HEK293 (cell line): Measurements from ENCODE around the gene GFM1.

ENCODE experiments used
- CTCF ChIA-PET: fragments of 350-600 bp; formaldehyde crosslinking; extraction: SDS; loops from one replicate; lab custom pipeline; 2021; ENCODE audit warnings: antibody characterized with exemption; lab: Yijun Ruan, JAX
- POLR2A ChIA-PET: fragments of 300-600 bp; formaldehyde crosslinking; extraction: SDS; loops from one replicate; lab custom pipeline; 2020; ENCODE audit warnings: antibody characterized with exemption, inconsistent platforms; lab: Yijun Ruan, JAX
- H3K27ac ChIP-seq: fragments of 200-500 bp; sonication (Bioruptor generic); 2 replicates; pipeline ENCODE4 v1.5.1; 2014; ENCODE audit warnings: low read depth, low read length, control low read depth, inconsistent platforms; ENCODE audit errors: extremely low read depth
- H3K36me3 ChIP-seq, 2 experiments: fragments of 200-500 bp in 1 of 2; sonication (Bioruptor generic) in 1 of 2; 1 replicate in 1 of 2; 2 replicates in 1 of 2; pipeline ENCODE4 v1.5.1; 2014 to 2017; ENCODE audit warnings: inconsistent platforms in 2 of 2, low read length in 2 of 2; ENCODE audit not compliant: control insufficient read depth in 2 of 2, insufficient read depth in 1 of 2
- H3K4me1 ChIP-seq: fragments of 200-500 bp; sonication (Bioruptor generic); 2 replicates; pipeline ENCODE4 v1.5.1; 2014; ENCODE audit warnings: mild to moderate bottlenecking, low read length, inconsistent platforms; ENCODE audit not compliant: control insufficient read depth, insufficient read depth
- H3K4me3 ChIP-seq: 2 replicates; pipeline ENCODE4 v1.5.1; 2011; ENCODE audit warnings: low read depth, mild to moderate bottlenecking, control low read depth, low read length, moderate library complexity
- H3K9me3 ChIP-seq: fragments of 200-500 bp; sonication (Bioruptor generic); 2 replicates; pipeline ENCODE4 v1.5.1; 2014; ENCODE audit warnings: low read depth, low read length, inconsistent platforms; ENCODE audit not compliant: control insufficient read depth, insufficient read depth
- KLF9 ChIP-seq: fragments of 450-650 bp; formaldehyde crosslinking; IDR thresholded peaks from 2 replicates; pipeline ENCODE4 v1.5.1; 2016; ENCODE audit warnings: missing biosample characterization, missing genetic modification characterization, low read depth
- OVOL3 ChIP-seq: fragments of 450-650 bp; formaldehyde crosslinking; IDR thresholded peaks from 2 replicates; pipeline ENCODE4 v1.5.1; 2016; ENCODE audit warnings: missing biosample characterization, missing genetic modification characterization
- REPIN1 ChIP-seq: fragments of 450-650 bp; formaldehyde crosslinking; IDR thresholded peaks from 2 replicates; pipeline ENCODE4 v1.5.1; 2017; ENCODE audit warnings: missing biosample characterization, missing genetic modification characterization, low read depth
- ZBTB48 ChIP-seq: fragments of 450-650 bp; formaldehyde crosslinking; IDR thresholded peaks from 2 replicates; pipeline ENCODE4 v1.5.1; 2016; ENCODE audit warnings: missing biosample characterization, missing genetic modification characterization
- ZBTB7A ChIP-seq: fragments of 450-650 bp; formaldehyde crosslinking; IDR thresholded peaks from 2 replicates; pipeline ENCODE4 v1.5.1; 2016; ENCODE audit warnings: low read depth, missing biosample characterization, missing genetic modification characterization
- ZEB2 ChIP-seq: fragments of 450-650 bp; formaldehyde crosslinking; IDR thresholded peaks from 2 replicates; pipeline ENCODE4 v1.5.1; 2016; ENCODE audit warnings: missing biosample characterization, missing genetic modification characterization
- ZFHX2 ChIP-seq: fragments of 450-650 bp; formaldehyde crosslinking; conservative IDR thresholded peaks from 2 replicates; pipeline ENCODE4 v1.5.1; 2016; ENCODE audit warnings: missing biosample characterization, missing genetic modification characterization
- ZIC2 ChIP-seq: fragments of 450-650 bp; formaldehyde crosslinking; IDR thresholded peaks from 2 replicates; pipeline ENCODE4 v1.5.1; 2016; ENCODE audit warnings: missing biosample characterization, missing genetic modification characterization
- ZNF202 ChIP-seq: fragments of 450-650 bp; formaldehyde crosslinking; IDR thresholded peaks from 2 replicates; pipeline ENCODE4 v1.5.1; 2016; ENCODE audit warnings: missing biosample characterization, missing genetic modification characterization, borderline replicate concordance
- ZNF214 ChIP-seq: fragments of 450-650 bp; formaldehyde crosslinking; IDR thresholded peaks from 2 replicates; pipeline ENCODE4 v1.5.1; 2017; ENCODE audit warnings: missing biosample characterization, mild to moderate bottlenecking, missing genetic modification characterization, borderline replicate concordance
- ZNF266 ChIP-seq: fragments of 450-650 bp; formaldehyde crosslinking; IDR thresholded peaks from 2 replicates; pipeline ENCODE4 v1.5.1; 2016; ENCODE audit warnings: missing biosample characterization, missing genetic modification characterization, low read depth
- ZNF37A ChIP-seq: fragments of 450-650 bp; IDR thresholded peaks from 2 replicates; pipeline ENCODE4 v1.5.1; 2018; ENCODE audit warnings: missing biosample characterization, missing genetic modification characterization
- ZNF501 ChIP-seq: fragments of 450-650 bp; formaldehyde crosslinking; IDR thresholded peaks from 2 replicates; pipeline ENCODE4 v1.5.1; 2016; ENCODE audit warnings: missing biosample characterization, missing genetic modification characterization
- ZNF600 ChIP-seq: fragments of 450-650 bp; formaldehyde crosslinking; IDR thresholded peaks from 2 replicates; pipeline ENCODE4 v1.5.1; 2016; ENCODE audit warnings: missing biosample characterization, missing genetic modification characterization
- ZSCAN30 ChIP-seq: fragments of 450-650 bp; IDR thresholded peaks from 2 replicates; pipeline ENCODE4 v1.5.1; 2018; ENCODE audit warnings: missing biosample characterization, mild to moderate bottlenecking, missing genetic modification characterization, moderate library complexity
- TF ChIP-seq, protein P1 (sequence below): fragments of 450-650 bp; formaldehyde crosslinking; IDR thresholded peaks from 2 replicates; pipeline ENCODE4 v1.5.1; 2016; ENCODE audit warnings: missing biosample characterization, missing genetic modification characterization
- TF ChIP-seq, protein P2 (sequence below): fragments of 450-650 bp; formaldehyde crosslinking; IDR thresholded peaks from 2 replicates; pipeline ENCODE4 v1.5.1; 2016; ENCODE audit warnings: missing biosample characterization, missing genetic modification characterization
- TF ChIP-seq, protein P3 (sequence below): fragments of 450-650 bp; formaldehyde crosslinking; IDR thresholded peaks from 2 replicates; pipeline ENCODE4 v1.5.1; 2017; ENCODE audit warnings: missing biosample characterization, mild to moderate bottlenecking, missing genetic modification characterization, moderate library complexity
- TF ChIP-seq, protein P4 (sequence below): fragments of 450-650 bp; formaldehyde crosslinking; IDR thresholded peaks from 2 replicates; pipeline ENCODE4 v1.5.1; 2016; ENCODE audit warnings: missing biosample characterization, missing genetic modification characterization
- TF ChIP-seq, protein P5 (sequence below): fragments of 450-650 bp; formaldehyde crosslinking; IDR thresholded peaks from 2 replicates; pipeline ENCODE4 v1.5.1; 2016; ENCODE audit warnings: missing biosample characterization, missing genetic modification characterization

GFM1 gene

DNA sequence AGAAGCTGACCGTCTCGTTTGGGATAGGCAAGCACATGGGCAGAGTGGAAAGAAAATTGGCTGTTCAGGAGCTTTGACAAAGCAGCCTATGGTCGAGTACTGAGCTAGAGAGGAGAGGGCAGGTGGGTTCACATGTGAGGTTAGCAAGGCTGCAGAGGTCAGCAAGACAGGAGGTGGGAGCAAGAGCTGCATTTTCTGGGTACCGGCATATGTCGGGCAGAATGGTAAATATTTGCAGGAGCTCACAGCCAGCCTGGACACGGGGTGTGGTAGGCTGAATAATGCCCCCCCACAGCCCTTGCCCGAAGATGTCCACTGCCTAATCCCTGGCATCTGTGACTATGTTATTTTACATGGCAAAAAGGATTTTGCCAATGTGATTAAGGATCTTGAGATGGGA lies 79.7 kb downstream of the GFM1 start:
- H3K27ac ChIP-seq: peak overlapping the region; percentile 78
- H3K36me3 ChIP-seq: no peaks in the 10 kb centered on the region
- POLR2A ChIA-PET: no interaction called here
- H3K9me3 ChIP-seq: no peaks in the 10 kb centered on the region
- H3K4me3 ChIP-seq: no peak overlapping the region
- TF ChIP-seq REPIN1 (tag by site-specific recombination) (no peak), ZNF214 (tag by site-specific recombination) (no peak), ZEB2 (tag by site-specific recombination) (no peak)
- TF ChIP-seq, protein P1, sequence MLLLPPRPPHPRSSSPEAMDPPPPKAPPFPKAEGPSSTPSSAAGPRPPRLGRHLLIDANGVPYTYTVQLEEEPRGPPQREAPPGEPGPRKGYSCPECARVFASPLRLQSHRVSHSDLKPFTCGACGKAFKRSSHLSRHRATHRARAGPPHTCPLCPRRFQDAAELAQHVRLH (tag by site-specific recombination): no peak
- TF ChIP-seq, protein P2, sequence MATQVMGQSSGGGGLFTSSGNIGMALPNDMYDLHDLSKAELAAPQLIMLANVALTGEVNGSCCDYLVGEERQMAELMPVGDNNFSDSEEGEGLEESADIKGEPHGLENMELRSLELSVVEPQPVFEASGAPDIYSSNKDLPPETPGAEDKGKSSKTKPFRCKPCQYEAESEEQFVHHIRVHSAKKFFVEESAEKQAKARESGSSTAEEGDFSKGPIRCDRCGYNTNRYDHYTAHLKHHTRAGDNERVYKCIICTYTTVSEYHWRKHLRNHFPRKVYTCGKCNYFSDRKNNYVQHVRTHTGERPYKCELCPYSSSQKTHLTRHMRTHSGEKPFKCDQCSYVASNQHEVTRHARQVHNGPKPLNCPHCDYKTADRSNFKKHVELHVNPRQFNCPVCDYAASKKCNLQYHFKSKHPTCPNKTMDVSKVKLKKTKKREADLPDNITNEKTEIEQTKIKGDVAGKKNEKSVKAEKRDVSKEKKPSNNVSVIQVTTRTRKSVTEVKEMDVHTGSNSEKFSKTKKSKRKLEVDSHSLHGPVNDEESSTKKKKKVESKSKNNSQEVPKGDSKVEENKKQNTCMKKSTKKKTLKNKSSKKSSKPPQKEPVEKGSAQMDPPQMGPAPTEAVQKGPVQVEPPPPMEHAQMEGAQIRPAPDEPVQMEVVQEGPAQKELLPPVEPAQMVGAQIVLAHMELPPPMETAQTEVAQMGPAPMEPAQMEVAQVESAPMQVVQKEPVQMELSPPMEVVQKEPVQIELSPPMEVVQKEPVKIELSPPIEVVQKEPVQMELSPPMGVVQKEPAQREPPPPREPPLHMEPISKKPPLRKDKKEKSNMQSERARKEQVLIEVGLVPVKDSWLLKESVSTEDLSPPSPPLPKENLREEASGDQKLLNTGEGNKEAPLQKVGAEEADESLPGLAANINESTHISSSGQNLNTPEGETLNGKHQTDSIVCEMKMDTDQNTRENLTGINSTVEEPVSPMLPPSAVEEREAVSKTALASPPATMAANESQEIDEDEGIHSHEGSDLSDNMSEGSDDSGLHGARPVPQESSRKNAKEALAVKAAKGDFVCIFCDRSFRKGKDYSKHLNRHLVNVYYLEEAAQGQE (tag by site-specific recombination): no peak
- TF ChIP-seq, protein P3, sequence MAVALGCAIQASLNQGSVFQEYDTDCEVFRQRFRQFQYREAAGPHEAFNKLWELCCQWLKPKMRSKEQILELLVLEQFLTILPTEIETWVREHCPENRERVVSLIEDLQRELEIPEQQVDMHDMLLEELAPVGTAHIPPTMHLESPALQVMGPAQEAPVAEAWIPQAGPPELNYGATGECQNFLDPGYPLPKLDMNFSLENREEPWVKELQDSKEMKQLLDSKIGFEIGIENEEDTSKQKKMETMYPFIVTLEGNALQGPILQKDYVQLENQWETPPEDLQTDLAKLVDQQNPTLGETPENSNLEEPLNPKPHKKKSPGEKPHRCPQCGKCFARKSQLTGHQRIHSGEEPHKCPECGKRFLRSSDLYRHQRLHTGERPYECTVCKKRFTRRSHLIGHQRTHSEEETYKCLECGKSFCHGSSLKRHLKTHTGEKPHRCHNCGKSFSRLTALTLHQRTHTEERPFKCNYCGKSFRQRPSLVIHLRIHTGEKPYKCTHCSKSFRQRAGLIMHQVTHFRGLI (tag by site-specific recombination): no peak
- TF ChIP-seq, protein P4, sequence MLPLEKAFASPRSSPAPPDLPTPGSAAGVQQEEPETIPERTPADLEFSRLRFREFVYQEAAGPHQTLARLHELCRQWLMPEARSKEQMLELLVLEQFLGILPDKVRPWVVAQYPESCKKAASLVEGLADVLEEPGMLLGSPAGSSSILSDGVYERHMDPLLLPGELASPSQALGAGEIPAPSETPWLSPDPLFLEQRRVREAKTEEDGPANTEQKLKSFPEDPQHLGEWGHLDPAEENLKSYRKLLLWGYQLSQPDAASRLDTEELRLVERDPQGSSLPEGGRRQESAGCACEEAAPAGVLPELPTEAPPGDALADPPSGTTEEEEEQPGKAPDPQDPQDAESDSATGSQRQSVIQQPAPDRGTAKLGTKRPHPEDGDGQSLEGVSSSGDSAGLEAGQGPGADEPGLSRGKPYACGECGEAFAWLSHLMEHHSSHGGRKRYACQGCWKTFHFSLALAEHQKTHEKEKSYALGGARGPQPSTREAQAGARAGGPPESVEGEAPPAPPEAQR (tag by site-specific recombination): no peak
- TF ChIP-seq, protein P5, sequence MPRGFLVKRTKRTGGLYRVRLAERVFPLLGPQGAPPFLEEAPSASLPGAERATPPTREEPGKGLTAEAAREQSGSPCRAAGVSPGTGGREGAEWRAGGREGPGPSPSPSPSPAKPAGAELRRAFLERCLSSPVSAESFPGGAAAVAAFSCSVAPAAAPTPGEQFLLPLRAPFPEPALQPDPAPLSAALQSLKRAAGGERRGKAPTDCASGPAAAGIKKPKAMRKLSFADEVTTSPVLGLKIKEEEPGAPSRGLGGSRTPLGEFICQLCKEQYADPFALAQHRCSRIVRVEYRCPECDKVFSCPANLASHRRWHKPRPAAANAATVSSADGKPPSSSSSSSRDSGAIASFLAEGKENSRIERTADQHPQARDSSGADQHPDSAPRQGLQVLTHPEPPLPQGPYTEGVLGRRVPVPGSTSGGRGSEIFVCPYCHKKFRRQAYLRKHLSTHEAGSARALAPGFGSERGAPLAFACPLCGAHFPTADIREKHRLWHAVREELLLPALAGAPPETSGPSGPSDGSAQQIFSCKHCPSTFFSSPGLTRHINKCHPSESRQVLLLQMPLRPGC (tag by site-specific recombination): no peak
- H3K4me1 ChIP-seq: peaks cover 4% of the 10 kb centered on the region
- CTCF ChIA-PET: no interaction called here

DNA sequence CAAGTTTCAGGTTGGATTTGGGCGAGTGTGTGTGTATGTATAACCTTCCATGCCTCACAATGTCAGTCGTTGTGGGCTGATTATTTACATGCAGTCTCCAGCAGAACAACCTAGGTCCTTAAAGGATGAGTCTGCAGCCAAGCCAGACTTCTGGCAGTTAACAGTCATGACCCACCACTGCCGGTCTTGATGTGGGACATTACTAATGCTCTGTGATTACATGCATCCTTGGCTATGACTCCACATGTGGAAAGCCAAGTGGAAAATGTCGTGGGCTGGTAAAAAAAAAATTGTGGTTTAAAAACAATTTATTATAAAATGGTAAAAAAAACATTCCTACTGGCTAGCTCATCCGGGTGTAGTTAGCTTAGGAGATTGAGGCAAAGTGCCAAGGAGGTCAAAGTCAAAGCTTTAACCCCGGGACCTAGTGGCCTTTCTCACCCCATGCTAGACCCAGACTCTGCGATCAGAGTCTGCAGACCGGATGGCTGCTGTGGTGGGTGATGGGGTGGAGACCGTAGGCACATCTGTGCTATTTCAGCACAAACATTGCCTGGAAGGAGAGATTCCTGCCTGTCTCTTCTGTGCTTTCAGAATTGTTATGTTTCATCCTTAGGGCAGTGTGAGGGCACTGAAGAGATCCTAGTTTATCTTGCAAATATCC lies 81.2 kb downstream of the GFM1 start:
- Histone ChIP-seq H3K4me1 (peaks cover 4% of the 10 kb centered on the region), H3K4me3 (no peak overlapping the region), H3K27ac (no peak overlapping the region), H3K36me3 (no peaks in the 10 kb centered on the region), H3K9me3 (no peaks in the 10 kb centered on the region)
- POLR2A ChIA-PET: no interaction called here
- CTCF ChIA-PET: interaction anchor here (1.5 to 4.2 kb wide), 3 partner anchors 64 to 66 kb away, joined by 7 to 23 read pairs (median 18); no protein-coding TSS in a partner anchor
- TF ChIP-seq ZSCAN30 (tag by site-specific recombination) (peak; percentile 27; the same call in 1 of the 2 replicates), ZNF266 (tag by site-specific recombination) (no peak), ZNF202 (no peak), ZNF600 (tag by site-specific recombination) (peak; percentile 49; the same call in 1 of the 2 replicates), OVOL3 (tag by site-specific recombination) (no peak), KLF9 (0 out of 2 replicates have a peak, but pooled peaks have one; percentile 19), ZIC2 (no peak), ZBTB48 (tag by site-specific recombination) (no peak), ZBTB7A (no peak), ZNF37A (tag by site-specific recombination) (no peak), ZNF501 (tag by site-specific recombination) (no peak), ZFHX2 (0 out of 2 replicates have a peak, but pooled peaks have one; percentile 14)
- TF ChIP-seq, protein P4 (tag by site-specific recombination): no peak
